ENCODE data around the gene CALR. TPM values are rescaled to one million over a fixed set of nuclear protein-coding genes. Genes with fewer than 3 reads are reported as not detected.

Gene CALR
- total and polyA plus RNA-seq, 12 donors: 224 to 1,489 (median 613) TPM

DNA sequence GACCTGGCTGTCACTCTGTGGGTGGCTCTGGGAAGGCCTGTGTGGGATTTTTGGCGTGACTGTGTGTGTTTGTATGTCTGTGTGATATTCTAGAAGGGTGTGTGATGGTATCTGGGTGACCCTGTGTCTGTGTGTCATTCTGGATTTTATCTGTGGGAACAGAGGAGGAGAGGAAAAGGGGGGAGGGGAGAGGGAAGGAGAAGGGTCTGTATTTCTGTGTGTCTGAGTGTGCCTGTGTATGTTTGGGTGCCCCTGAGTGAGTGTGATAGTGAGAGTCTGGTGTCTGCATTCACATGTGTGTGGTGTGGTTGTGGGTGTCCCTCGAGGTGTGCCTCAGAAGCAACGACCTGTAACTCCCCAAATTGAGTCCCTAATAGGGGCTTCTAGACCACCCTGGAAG is 48.8 kb downstream of the CALR start:
- Histone ChIP-seq H3K27ac (no peak overlapping the region), H3K36me3 (replicated peaks in 1 of 2) (no peaks in the 10 kb centered on the region), H3K4me1 (replicated peaks in 1 of 2) (no peaks in the 10 kb centered on the region), H3K27me3 (no peaks in the 10 kb centered on the region), H3K9me3 (replicated peaks in 1 of 3) (no peaks in the 10 kb centered on the region), H3K4me3 (no peak overlapping the region)
- intact Hi-C loops (cut with DNase I): loop anchor here in 1 of 2 donors (5.0 kb wide), 1 partner anchor 45 kb away; no protein-coding TSS in a partner anchor
- WGBS, 4 donors: 62 to 94% (median 80%) methylated on average over 3 of the region's 3 CpGs
- TF ChIP-seq, protein P1, sequence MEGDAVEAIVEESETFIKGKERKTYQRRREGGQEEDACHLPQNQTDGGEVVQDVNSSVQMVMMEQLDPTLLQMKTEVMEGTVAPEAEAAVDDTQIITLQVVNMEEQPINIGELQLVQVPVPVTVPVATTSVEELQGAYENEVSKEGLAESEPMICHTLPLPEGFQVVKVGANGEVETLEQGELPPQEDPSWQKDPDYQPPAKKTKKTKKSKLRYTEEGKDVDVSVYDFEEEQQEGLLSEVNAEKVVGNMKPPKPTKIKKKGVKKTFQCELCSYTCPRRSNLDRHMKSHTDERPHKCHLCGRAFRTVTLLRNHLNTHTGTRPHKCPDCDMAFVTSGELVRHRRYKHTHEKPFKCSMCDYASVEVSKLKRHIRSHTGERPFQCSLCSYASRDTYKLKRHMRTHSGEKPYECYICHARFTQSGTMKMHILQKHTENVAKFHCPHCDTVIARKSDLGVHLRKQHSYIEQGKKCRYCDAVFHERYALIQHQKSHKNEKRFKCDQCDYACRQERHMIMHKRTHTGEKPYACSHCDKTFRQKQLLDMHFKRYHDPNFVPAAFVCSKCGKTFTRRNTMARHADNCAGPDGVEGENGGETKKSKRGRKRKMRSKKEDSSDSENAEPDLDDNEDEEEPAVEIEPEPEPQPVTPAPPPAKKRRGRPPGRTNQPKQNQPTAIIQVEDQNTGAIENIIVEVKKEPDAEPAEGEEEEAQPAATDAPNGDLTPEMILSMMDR (IDR thresholded peaks at IDR 0.05): no peak
- TF ChIP-seq POLR2A (IDR thresholded peaks at IDR 0.05): no peak
- DNase-seq: no peak

DNA sequence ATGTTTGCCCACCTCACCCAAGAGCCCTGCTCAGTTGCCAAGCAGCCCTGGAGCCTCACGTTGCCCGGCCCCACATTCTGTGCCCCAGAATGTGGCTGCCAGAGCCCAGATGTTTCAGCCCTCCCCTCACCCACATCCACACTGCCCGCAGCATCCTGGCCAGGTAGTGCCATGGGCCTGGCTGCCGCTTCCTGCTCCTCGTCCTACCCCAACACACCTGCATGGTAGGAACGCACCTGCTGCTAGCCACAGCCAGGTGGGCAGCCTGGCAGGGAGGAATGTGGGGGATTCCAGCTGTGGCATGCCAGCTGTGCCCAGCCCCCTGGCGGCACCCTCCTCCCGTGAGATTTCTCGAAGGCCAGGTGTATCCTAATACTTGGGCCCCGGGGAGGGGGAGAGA is 49.4 kb downstream of the CALR start:
- no peak overlapping the region for H3K27ac ChIP-seq
- H3K4me3 ChIP-seq: no peak overlapping the region
- no peaks in the 10 kb centered on the region for H3K4me1 ChIP-seq (replicated peaks in 1 of 2)
- H3K27me3 ChIP-seq: no peaks in the 10 kb centered on the region
- H3K36me3 ChIP-seq (replicated peaks in 1 of 2): no peaks in the 10 kb centered on the region
- H3K9me3 ChIP-seq (replicated peaks in 1 of 3): no peaks in the 10 kb centered on the region
- WGBS, 4 donors: 71 to 78% (median 75%) methylated on average over 8 to 10 of the region's 10 CpGs
- no peak for DNase-seq
- intact Hi-C loops (cut with DNase I): loop anchor here in 1 of 2 donors (5.0 kb wide), 1 partner anchor 45 kb away; no protein-coding TSS in a partner anchor
- no peak for TF ChIP-seq POLR2A (IDR thresholded peaks at IDR 0.05)
- TF ChIP-seq, protein P1 (IDR thresholded peaks at IDR 0.05): no peak

DNA sequence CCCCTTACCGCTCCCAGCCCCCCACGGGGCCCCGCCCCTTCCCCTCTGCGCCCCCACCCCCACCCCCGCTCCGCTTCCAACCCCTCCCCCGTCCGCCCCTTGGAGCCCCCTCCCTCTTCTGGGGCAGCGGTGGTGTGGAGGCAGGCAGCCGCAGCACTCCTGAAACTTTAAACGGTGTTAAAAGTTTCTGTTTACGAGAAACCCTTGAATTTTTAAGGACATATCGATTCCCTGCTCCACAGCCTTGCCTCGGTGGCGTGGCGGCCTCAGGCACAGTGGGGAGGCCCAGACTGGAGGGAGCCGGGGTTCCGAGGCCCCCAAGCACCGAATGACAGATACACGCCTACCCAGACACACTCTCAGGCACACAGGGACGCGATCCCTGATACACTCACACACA is 52.0 kb downstream of the CALR start:
- WGBS, 4 donors: 40 to 47% (median 44%) methylated on average over 17 to 22 of the region's 22 CpGs
- Histone ChIP-seq H3K36me3 (replicated peaks in 1 of 2) (no peaks in the 10 kb centered on the region), H3K4me3 (no peak overlapping the region), H3K4me1 (replicated peaks in 1 of 2) (no peaks in the 10 kb centered on the region), H3K27me3 (no peaks in the 10 kb centered on the region), H3K27ac (no peak overlapping the region), H3K9me3 (replicated peaks in 1 of 3) (no peaks in the 10 kb centered on the region)
- intact Hi-C loops (cut with DNase I): no loop called here
- no peak for DNase-seq
- TF ChIP-seq, protein P1 (IDR thresholded peaks at IDR 0.05): no peak
- no peak for TF ChIP-seq POLR2A (IDR thresholded peaks at IDR 0.05)

DNA sequence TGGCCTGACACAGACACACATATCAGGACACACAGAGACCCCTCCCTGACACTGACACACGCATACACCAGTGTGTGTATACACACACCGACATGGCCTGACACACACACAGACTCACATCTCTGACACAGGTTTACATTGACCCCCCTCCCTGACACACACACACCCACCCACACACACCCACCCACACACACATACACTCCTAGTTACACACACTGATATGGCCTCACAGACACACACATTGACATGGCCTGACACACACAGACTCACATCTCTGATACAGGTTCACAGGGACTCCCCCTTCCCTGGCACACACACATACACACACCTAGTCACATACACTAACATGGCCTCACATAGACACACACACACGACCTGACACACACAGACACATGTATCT is 52.4 kb downstream of the CALR start:
- Histone ChIP-seq H3K4me3 (no peak overlapping the region), H3K9me3 (replicated peaks in 1 of 3) (no peaks in the 10 kb centered on the region), H3K36me3 (replicated peaks in 1 of 2) (no peaks in the 10 kb centered on the region), H3K4me1 (replicated peaks in 1 of 2) (no peaks in the 10 kb centered on the region), H3K27me3 (no peaks in the 10 kb centered on the region), H3K27ac (no peak overlapping the region)
- DNase-seq: no peak
- intact Hi-C loops (cut with DNase I): no loop called here
- TF ChIP-seq POLR2A (IDR thresholded peaks at IDR 0.05): no peak
- TF ChIP-seq, protein P1 (IDR thresholded peaks at IDR 0.05): no peak
- WGBS, 4 donors: 56 to 75% (median 62%) methylated on average over 3 of the region's 3 CpGs

Data from adrenal gland (tissue), 12 donors.